Uterus (tissue), 4 donors: ENCODE data around the gene RTKN. TPM values are rescaled to one million over a fixed set of nuclear protein-coding genes. Genes with fewer than 3 reads are reported as not detected.

Experiments used
- DNase-seq, 2 donors: peaks; one replicate each; pipeline ENCODE4 v3.0.0-alpha.2; 2019 to 2020
- H3K27ac ChIP-seq, 2 donors: fragments of 200-600 bp; sonication (generic); 1 replicate in 1 of 2; 2 replicates in 1 of 2; pipeline ENCODE4 v1.5.1; 2016 to 2018
- H3K27me3 ChIP-seq, 2 donors: fragments of 200-600 bp; sonication (generic); one replicate each; pipeline ENCODE4 v1.5.1; 2018 to 2019; ENCODE audit warnings: control low read depth in 1 of 2
- H3K36me3 ChIP-seq, 2 donors: fragments of 200-600 bp; sonication (generic); one replicate each; pipeline ENCODE4 v1.5.1; 2019; ENCODE audit warnings: control low read depth in 1 of 2
- H3K4me1 ChIP-seq, 2 donors: fragments of 200-600 bp; sonication (generic); one replicate each; pipeline ENCODE4 v1.5.1; 2018 to 2019; ENCODE audit warnings: control low read depth in 1 of 2
- H3K4me3 ChIP-seq, 2 donors: fragments of 200-600 bp; sonication (generic); 1 replicate in 1 of 2; 2 replicates in 1 of 2; pipeline ENCODE4 v1.5.1; 2018 to 2019; ENCODE audit warnings: mild to moderate bottlenecking in 1 of 2
- H3K9me3 ChIP-seq, 2 donors: fragments of 200-600 bp; sonication (generic); one replicate each; pipeline ENCODE4 v1.5.1; 2019; ENCODE audit warnings: control low read depth in 1 of 2
- POLR2A ChIP-seq, 2 donors: fragments of 450-650 bp; IDR thresholded peaks; one replicate each; pipeline ENCODE4 v1.6.1; 2016; ENCODE audit warnings: antibody characterized with exemption in 2 of 2, mild to moderate bottlenecking in 1 of 2, moderate library complexity in 1 of 2
- intact Hi-C: fragments of 100-400 bp; cut with DNase I; formaldehyde crosslinking; loops from one replicate; pipeline ENCODE4 v1.15.1; 2023; ENCODE audit warnings: low total_unique reads
- total RNA-seq, 4 donors: library from RNA; depleted of rRNA in 3 of 4; stranded (reverse); fragments of >200 nt in 3 of 4; gene quantifications; one replicate each; pipeline versions ENCODE4 v1.1.0 to v1.2.4, GENCODE V29; 2014 to 2023
- TF ChIP-seq, protein P1 (sequence below), 4 experiments: fragments of 200-600 bp in 2 of 4; fragments of 450-650 bp in 2 of 4; sonication (generic) in 2 of 4; IDR thresholded peaks; one replicate each; pipeline ENCODE4 v1.5.1; 2016 to 2019; ENCODE audit warnings: antibody characterized with exemption in 4 of 4, mild to moderate bottlenecking in 2 of 4, moderate library complexity in 1 of 4
- donor health status: DM: yes; HTN: yes; CAD: no.

Gene RTKN
- total RNA-seq, 4 donors from 2014 or later: 9.8 to 36.3 (median 12.0) TPM

DNA sequence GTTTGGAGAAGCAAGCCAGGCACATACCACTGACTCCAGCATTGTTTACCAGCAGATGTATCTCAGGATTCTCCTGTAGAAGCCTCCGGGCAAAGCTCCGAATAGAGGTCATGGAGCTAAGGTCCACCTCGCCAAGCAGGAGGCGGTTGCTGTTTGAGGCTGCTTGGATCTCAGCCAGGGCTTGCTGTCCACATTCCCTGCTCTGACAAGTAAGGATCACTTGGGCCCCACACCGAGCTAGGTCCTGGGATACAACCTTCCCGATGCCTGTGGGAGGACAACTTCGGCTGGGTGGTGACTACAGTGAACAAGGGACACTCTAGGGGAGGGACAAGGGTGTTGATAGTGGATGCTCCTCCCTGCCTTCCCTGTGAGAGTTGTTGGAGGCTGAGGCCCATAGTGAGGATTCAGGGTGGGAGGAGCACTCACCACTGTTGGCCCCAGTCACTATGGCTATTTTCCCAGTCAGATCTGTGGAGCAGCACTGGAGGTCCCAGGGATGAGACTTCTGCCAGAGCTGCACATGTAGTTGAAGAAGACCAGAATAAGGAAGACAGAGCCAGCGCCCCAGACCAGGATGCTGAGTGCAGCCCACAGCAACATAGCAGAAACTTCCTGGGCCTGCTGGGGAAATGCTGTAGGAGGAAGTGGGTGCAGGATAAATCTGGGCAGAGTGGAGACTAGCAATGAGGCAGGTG lies 28.6 kb downstream of the RTKN start:
- Histone ChIP-seq H3K9me3 (no peaks in the 10 kb centered on the region), H3K4me1 (peaks cover 0 to 5% of the 10 kb centered on the region in 2 donors), H3K36me3 (no peaks in the 10 kb centered on the region), H3K27ac (no peak overlapping the region), H3K4me3 (no peak overlapping the region), H3K27me3 (no peaks in the 10 kb centered on the region)
- TF ChIP-seq, protein P1, sequence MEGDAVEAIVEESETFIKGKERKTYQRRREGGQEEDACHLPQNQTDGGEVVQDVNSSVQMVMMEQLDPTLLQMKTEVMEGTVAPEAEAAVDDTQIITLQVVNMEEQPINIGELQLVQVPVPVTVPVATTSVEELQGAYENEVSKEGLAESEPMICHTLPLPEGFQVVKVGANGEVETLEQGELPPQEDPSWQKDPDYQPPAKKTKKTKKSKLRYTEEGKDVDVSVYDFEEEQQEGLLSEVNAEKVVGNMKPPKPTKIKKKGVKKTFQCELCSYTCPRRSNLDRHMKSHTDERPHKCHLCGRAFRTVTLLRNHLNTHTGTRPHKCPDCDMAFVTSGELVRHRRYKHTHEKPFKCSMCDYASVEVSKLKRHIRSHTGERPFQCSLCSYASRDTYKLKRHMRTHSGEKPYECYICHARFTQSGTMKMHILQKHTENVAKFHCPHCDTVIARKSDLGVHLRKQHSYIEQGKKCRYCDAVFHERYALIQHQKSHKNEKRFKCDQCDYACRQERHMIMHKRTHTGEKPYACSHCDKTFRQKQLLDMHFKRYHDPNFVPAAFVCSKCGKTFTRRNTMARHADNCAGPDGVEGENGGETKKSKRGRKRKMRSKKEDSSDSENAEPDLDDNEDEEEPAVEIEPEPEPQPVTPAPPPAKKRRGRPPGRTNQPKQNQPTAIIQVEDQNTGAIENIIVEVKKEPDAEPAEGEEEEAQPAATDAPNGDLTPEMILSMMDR (IDR thresholded peaks at IDR 0.05): no peak
- TF ChIP-seq POLR2A (IDR thresholded peaks at IDR 0.05): no peak
- DNase-seq: peak in 1 of 2 donors; percentile 40
- intact Hi-C loops: no loop called here

DNA sequence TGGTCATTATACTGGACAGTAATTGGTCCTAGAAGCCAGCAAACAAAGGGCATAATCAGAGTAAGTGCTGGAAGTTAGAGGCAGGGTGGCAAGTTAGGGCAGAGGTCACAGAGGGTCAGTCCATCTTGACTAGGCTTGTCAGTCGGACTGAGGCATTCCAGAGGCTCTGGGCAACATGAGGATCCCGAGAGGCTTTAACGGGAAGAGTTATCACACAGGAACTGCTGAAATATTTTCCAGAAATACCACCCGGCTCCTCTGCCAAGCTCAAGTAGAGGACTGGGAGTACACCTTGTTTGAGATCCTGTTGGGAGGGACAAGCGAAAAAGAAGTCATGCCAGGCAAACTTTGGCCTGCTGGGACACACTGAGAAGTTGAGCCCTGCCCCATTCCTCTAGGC lies 34.1 kb downstream of the RTKN start:
- no peak for DNase-seq
- Histone ChIP-seq H3K4me3 (no peak overlapping the region), H3K4me1 (no peaks in the 10 kb centered on the region), H3K27ac (no peak overlapping the region), H3K27me3 (no peaks in the 10 kb centered on the region), H3K9me3 (no peaks in the 10 kb centered on the region), H3K36me3 (no peaks in the 10 kb centered on the region)
- intact Hi-C loops: no loop called here
- TF ChIP-seq, protein P1 (IDR thresholded peaks at IDR 0.05): no peak
- TF ChIP-seq POLR2A (IDR thresholded peaks at IDR 0.05): no peak

DNA sequence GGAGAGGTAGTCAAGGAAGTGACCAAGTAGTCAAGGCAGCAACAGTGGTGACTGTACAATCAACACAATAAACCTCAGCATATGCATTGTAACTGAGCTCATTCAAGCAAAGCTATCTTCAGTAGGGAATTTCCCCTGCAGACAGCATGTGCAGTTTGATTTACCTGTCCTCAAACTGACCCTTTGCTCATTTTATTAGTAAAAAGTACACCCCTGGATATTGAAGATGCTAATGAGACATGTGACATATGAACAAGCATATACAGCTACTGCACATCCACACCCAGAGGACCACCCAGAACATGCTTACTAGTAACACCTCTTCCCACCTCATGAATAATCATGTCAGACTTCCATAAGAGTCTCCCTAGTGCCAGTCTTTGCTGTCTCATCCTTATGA lies 35.7 kb downstream of the RTKN start:
- H3K27me3 ChIP-seq: no peaks in the 10 kb centered on the region
- DNase-seq: no peak
- no peaks in the 10 kb centered on the region for H3K36me3 ChIP-seq
- no peak overlapping the region for H3K4me3 ChIP-seq
- no peaks in the 10 kb centered on the region for H3K4me1 ChIP-seq
- intact Hi-C loops: no loop called here
- TF ChIP-seq, protein P1 (IDR thresholded peaks at IDR 0.05): no peak
- no peak for TF ChIP-seq POLR2A (IDR thresholded peaks at IDR 0.05)
- no peak overlapping the region for H3K27ac ChIP-seq
- no peaks in the 10 kb centered on the region for H3K9me3 ChIP-seq

DNA sequence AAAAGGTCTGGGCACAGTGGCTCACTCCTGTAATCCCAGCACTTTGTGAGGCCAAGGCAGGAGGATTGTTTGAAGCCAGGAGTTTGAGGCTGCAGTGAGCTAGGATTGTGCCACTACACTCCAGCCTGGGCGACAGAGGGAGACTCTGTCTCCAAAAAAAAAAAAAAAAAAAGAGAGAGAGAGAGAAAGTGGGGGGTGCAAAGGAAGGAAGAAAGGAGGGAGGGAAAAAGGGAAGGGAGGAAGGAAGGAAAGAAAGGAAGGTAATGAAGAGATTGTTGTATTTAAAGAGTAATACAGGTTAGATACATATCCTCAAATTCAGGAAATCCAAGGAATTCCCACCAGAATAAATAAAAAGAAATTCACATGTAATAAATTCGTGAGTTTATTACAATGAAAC lies 39.8 kb downstream of the RTKN start:
- no peak overlapping the region for H3K4me3 ChIP-seq
- intact Hi-C loops: no loop called here
- no peak overlapping the region for H3K27ac ChIP-seq
- no peaks in the 10 kb centered on the region for H3K36me3 ChIP-seq
- H3K4me1 ChIP-seq: no peaks in the 10 kb centered on the region
- DNase-seq: no peak
- no peaks in the 10 kb centered on the region for H3K27me3 ChIP-seq
- TF ChIP-seq, protein P1 (IDR thresholded peaks at IDR 0.05): no peak
- TF ChIP-seq POLR2A (IDR thresholded peaks at IDR 0.05): no peak
- H3K9me3 ChIP-seq: no peaks in the 10 kb centered on the region

DNA sequence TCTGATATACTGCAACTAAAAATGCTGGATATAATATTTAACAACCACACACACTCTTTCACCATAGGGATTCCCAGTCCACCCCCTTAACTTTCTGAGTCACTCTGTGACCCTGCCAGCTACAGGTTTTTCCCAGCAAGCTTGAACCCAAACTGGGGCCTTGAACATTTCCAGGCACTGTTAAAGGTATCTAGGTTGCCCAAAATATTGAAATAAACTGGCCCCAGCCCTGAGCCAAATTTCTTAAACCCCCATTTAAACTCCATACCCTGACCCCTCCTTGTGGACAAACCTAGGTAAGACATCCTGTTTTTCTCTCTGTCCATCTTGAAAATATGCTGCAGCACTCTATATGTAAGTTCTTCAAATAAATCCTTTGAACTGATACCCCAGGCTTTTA lies 42.0 kb downstream of the RTKN start:
- no peaks in the 10 kb centered on the region for H3K36me3 ChIP-seq
- DNase-seq: no peak
- intact Hi-C loops: no loop called here
- no peaks in the 10 kb centered on the region for H3K27me3 ChIP-seq
- no peak for TF ChIP-seq POLR2A (IDR thresholded peaks at IDR 0.05)
- TF ChIP-seq, protein P1 (IDR thresholded peaks at IDR 0.05): peak in 1 of 4 experiments; percentile 12
- H3K9me3 ChIP-seq: no peaks in the 10 kb centered on the region
- no peak overlapping the region for H3K27ac ChIP-seq
- no peaks in the 10 kb centered on the region for H3K4me1 ChIP-seq
- no peak overlapping the region for H3K4me3 ChIP-seq
